ENCODE results near the gene NGLY1. TPM values are rescaled to one million over a fixed set of nuclear protein-coding genes. Genes with fewer than 3 reads are reported as not detected.

NGLY1 gene
- total and polyA plus RNA-seq, 10 of the 15 experiments (the other 5 are each of a cell fraction or from before 2014, with no cell fraction given), result 29.8 to 73.5 (median 47.0) TPM

GRCh38 chr3:25678581-25678980 is 104.7 kb downstream of the NGLY1 start:
- Histone ChIP-seq H3K27me3 (replicated peaks in 1 of 2; ENCODE audit: control insufficient read depth in 2 of 2, insufficient read depth in 2 of 2, low read length in 1 of 2) (no peaks in the 10 kb centered on the region), H3K27ac (ENCODE audit: control insufficient read depth, insufficient read depth) (no peak overlapping the region), H3K4me3 (no peak overlapping the region), H4K20me1 (ENCODE audit: control insufficient read depth, insufficient read depth) (no peaks in the 10 kb centered on the region), H3K36me3 (ENCODE audit: control insufficient read depth in 2 of 2, insufficient read depth in 2 of 2, low read length in 1 of 2) (no peaks in the 10 kb centered on the region), H3K9me3 (replicated peaks; ENCODE audit: control insufficient read depth, insufficient read depth, low read length) (peaks cover 1% of the 10 kb centered on the region; the same call in 2 of the 3 replicates), H2AFZ (ENCODE audit: control insufficient read depth, low read depth, low read length) (no peak overlapping the region), H3K79me2 (ENCODE audit: control insufficient read depth, insufficient read depth, low read length) (no peaks in the 10 kb centered on the region), H3K4me1 (ENCODE audit: control insufficient read depth, insufficient read depth, low read length) (no peaks in the 10 kb centered on the region), H3K4me2 (ENCODE audit: control insufficient read depth, insufficient read depth) (no peak overlapping the region), H3K9ac (ENCODE audit: control insufficient read depth, insufficient read depth, low read length) (no peak overlapping the region)
- in situ Hi-C loops (cut with MboI), result no loop called here
- ChIA-PET RAD21 (ENCODE audit: unreplicated experiment) (no interaction called here), POLR2A (no interaction called here), CTCF (no interaction called here), SMC1A (ENCODE audit: uncharacterized antibody, unreplicated experiment) (interaction anchor here (0.8 kb wide), 1 partner anchor 1009 kb away, joined by 3 read pairs; no protein-coding TSS in a partner anchor)
- DNase-seq (ENCODE audit: low read depth, low spot score) (no peak), ATAC-seq (no peak), FAIRE-seq (no peak)
- no TSS peak for BruUV-seq (replicated peaks)
- TF ChIP-seq ZNF217 (IDR thresholded peaks at IDR 0.05), result no peak
- no peak for TF ChIP-seq KDM1A (IDR thresholded peaks at IDR 0.05; ENCODE audit: borderline replicate concordance)
- no peak for TF ChIP-seq SP1 (IDR thresholded peaks at IDR 0.05; ENCODE audit: low read depth, low read length)
- no peak for TF ChIP-seq LARP7 (IDR thresholded peaks at IDR 0.05)
- no peak for TF ChIP-seq RCOR1 (conservative IDR thresholded peaks at IDR 0.05; ENCODE audit: low read depth, low read length)
- no peak for TF ChIP-seq WRNIP1 (IDR thresholded peaks at IDR 0.05; ENCODE audit: borderline replicate concordance, low read depth, low read length)
- TF ChIP-seq GABPA (IDR thresholded peaks at IDR 0.05; ENCODE audit: low read depth), result no peak
- no peak for TF ChIP-seq BMI1 (IDR thresholded peaks at IDR 0.05; ENCODE audit: borderline replicate concordance)
- no peak for TF ChIP-seq DPF2 (IDR thresholded peaks at IDR 0.05)
- TF ChIP-seq SUZ12 (IDR thresholded peaks at IDR 0.05; ENCODE audit: unreplicated experiment), result no peak
- no peak for TF ChIP-seq POLR2A (IDR thresholded peaks at IDR 0.05; ENCODE audit: low read depth, low read length)
- intact Hi-C loops (cut with micrococcal nuclease; ENCODE audit: unreplicated experiment), result no loop called here

GRCh38 chr3:25677121-25677520 is 106.1 kb downstream of the NGLY1 start:
- Histone ChIP-seq H3K79me2 (ENCODE audit: control insufficient read depth, insufficient read depth, low read length) (no peaks in the 10 kb centered on the region), H3K27me3 (replicated peaks in 1 of 2; ENCODE audit: control insufficient read depth in 2 of 2, insufficient read depth in 2 of 2, low read length in 1 of 2) (no peaks in the 10 kb centered on the region), H3K27ac (ENCODE audit: control insufficient read depth, insufficient read depth) (no peak overlapping the region), H4K20me1 (ENCODE audit: control insufficient read depth, insufficient read depth) (no peaks in the 10 kb centered on the region), H2AFZ (ENCODE audit: control insufficient read depth, low read depth, low read length) (no peak overlapping the region), H3K4me1 (ENCODE audit: control insufficient read depth, insufficient read depth, low read length) (no peaks in the 10 kb centered on the region), H3K9me3 (replicated peaks; ENCODE audit: control insufficient read depth, insufficient read depth, low read length) (peaks cover 3% of the 10 kb centered on the region; the same call in 2 of the 3 replicates), H3K4me3 (no peak overlapping the region), H3K4me2 (ENCODE audit: control insufficient read depth, insufficient read depth) (no peak overlapping the region), H3K9ac (ENCODE audit: control insufficient read depth, insufficient read depth, low read length) (no peak overlapping the region), H3K36me3 (ENCODE audit: control insufficient read depth in 2 of 2, insufficient read depth in 2 of 2, low read length in 1 of 2) (no peaks in the 10 kb centered on the region)
- CTCF ChIA-PET, result interaction anchor here (0.7 kb wide), 1 partner anchor 28 kb away, joined by 4 read pairs; no protein-coding TSS in a partner anchor
- no peak for ATAC-seq
- POLR2A ChIA-PET, result no interaction called here
- in situ Hi-C loops (cut with MboI) (no loop called here), intact Hi-C loops (cut with micrococcal nuclease; ENCODE audit: unreplicated experiment) (no loop called here)
- SMC1A ChIA-PET (ENCODE audit: uncharacterized antibody, unreplicated experiment), result interaction anchor here (0.6 to 1.2 kb wide), 4 partner anchors 8 to 1900 kb away, joined by 3 to 5 read pairs (median 3); no protein-coding TSS in a partner anchor
- WGBS (ENCODE audit: insufficient coverage, insufficient replicate concordance, low lambda C conversion rate, missing lambda C conversion rate), result 57% methylated on average over 2 of the region's 2 CpGs
- DNase-seq (ENCODE audit: low read depth, low spot score), result no peak
- FAIRE-seq, result no peak
- RAD21 ChIA-PET (ENCODE audit: unreplicated experiment), result no interaction called here
- no TSS peak for BruUV-seq (replicated peaks)
- TF ChIP-seq SRF (IDR thresholded peaks at IDR 0.05; ENCODE audit: low read depth in 2 of 2, low read length in 2 of 2) (no peak), SIX5 (IDR thresholded peaks at IDR 0.05; ENCODE audit: low read depth, low read length, severe bottlenecking) (no peak), CEBPZ (IDR thresholded peaks at IDR 0.05; ENCODE audit: low read depth, low read length) (no peak), ZBED1 (IDR thresholded peaks at IDR 0.05; ENCODE audit: borderline replicate concordance) (no peak), EED (IDR thresholded peaks at IDR 0.05; ENCODE audit: low read depth) (no peak)

Measured in GM12878 (cell line).